Measurements from ENCODE around the gene KRTAP5-1. TPM values are rescaled to one million over a fixed set of nuclear protein-coding genes. Genes with fewer than 3 reads are reported as not detected.
A peak's percentile ranks its signal among the peaks of the same experiment; 100 is the strongest.
"Not testable (repeated sequence)": the region's sequence is repeated elsewhere in the genome, so short reads cannot be mapped to it uniquely, and the experiment has no call there.

Gene KRTAP5-1
- total RNA-seq, 1 donor from 2014 or later, result not detected

DNA sequence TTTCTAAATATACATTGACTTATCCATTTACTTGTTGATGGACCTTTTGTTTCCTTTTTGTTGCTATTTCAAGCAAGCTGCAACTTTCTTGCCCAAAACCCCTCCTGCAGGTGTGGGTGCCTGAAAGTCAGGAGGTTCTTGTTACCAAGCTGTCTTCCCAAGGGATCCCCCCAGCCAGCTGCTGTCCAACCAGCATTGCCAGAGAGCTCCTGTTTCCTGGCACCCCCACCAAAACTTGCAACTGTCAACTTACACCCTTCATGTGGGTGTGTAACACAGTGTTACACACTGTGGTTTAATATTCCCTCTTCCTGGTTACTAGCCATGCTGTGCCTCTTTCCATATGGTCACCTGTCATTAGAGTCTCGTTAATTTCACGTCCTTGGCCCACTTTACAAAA is 1.6 kb upstream of the KRTAP5-1 start:
- Mint-ChIP-seq H3K4me3 (no peak overlapping the region), H3K4me1 (ENCODE audit: unreplicated experiment) (no peaks in the 10 kb centered on the region), H3K27me3 (peaks cover 14% of the 10 kb centered on the region), H3K9me3 (no peaks in the 10 kb centered on the region), H3K27ac (no peak overlapping the region), H3K36me3 (no peaks in the 10 kb centered on the region)
- DNase-seq (ENCODE audit: extremely low spot score, unreplicated experiment), result no peak
- TF ChIP-seq, protein P1, sequence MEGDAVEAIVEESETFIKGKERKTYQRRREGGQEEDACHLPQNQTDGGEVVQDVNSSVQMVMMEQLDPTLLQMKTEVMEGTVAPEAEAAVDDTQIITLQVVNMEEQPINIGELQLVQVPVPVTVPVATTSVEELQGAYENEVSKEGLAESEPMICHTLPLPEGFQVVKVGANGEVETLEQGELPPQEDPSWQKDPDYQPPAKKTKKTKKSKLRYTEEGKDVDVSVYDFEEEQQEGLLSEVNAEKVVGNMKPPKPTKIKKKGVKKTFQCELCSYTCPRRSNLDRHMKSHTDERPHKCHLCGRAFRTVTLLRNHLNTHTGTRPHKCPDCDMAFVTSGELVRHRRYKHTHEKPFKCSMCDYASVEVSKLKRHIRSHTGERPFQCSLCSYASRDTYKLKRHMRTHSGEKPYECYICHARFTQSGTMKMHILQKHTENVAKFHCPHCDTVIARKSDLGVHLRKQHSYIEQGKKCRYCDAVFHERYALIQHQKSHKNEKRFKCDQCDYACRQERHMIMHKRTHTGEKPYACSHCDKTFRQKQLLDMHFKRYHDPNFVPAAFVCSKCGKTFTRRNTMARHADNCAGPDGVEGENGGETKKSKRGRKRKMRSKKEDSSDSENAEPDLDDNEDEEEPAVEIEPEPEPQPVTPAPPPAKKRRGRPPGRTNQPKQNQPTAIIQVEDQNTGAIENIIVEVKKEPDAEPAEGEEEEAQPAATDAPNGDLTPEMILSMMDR (conservative IDR thresholded peaks at IDR 0.05), result no peak

DNA sequence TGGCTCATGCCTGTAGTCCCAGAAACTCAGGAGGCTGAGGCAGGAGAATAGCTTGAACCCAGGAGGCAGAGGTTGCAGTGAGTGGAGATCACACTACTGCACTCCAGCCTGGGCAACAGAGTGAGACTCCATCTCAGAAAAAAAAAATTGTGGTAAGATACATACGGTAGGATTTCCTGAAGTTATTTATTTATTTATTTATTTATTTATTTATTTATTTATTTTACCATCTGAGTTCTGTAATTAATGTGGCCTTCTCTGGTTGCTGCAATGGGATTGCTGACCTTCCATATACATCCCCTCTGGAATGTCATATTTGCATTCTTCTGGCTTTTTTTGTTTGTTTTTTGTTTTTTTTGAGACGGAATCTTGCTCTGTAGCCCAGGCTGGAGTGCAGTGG is 2.2 kb downstream of the KRTAP5-1 start:
- H3K27ac Mint-ChIP-seq; DNase-seq (ENCODE audit: extremely low spot score, unreplicated experiment); H3K4me3 Mint-ChIP-seq; H3K36me3 Mint-ChIP-seq; H3K4me1 Mint-ChIP-seq (ENCODE audit: unreplicated experiment); H3K9me3 Mint-ChIP-seq: not testable (repeated sequence)
- H3K27me3 Mint-ChIP-seq, result peaks cover 13% of the 10 kb centered on the region

DNA sequence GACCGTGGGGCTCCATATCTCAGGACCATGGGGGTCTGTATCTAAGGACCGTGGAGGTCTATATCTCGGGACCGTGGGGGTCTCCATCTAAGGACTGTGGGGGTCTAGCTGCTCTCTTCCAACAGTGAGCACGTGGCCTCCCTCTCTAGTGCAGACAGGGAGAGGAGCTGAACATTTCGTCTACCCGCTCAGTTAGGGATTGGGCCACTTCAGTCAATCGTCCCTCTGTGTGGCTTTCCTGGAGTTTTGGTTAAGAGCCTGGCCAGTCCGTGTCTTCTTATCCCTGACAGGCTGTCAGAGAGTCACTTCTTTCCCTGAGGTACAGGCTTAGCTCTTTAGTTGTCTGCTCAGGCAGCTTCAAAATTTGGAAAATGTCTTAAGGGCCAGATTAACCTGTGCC is 3.1 kb downstream of the KRTAP5-1 start:
- H3K4me1 Mint-ChIP-seq (ENCODE audit: unreplicated experiment), result no peaks in the 10 kb centered on the region
- TF ChIP-seq, protein P1 (conservative IDR thresholded peaks at IDR 0.05), result no peak
- peaks cover 5% of the 10 kb centered on the region for H3K9me3 Mint-ChIP-seq
- H3K36me3 Mint-ChIP-seq, result no peaks in the 10 kb centered on the region
- H3K27me3 Mint-ChIP-seq, result peaks cover 13% of the 10 kb centered on the region
- no peak overlapping the region for H3K4me3 Mint-ChIP-seq
- no peak overlapping the region for H3K27ac Mint-ChIP-seq
- DNase-seq (ENCODE audit: extremely low spot score, unreplicated experiment), result no peak

DNA sequence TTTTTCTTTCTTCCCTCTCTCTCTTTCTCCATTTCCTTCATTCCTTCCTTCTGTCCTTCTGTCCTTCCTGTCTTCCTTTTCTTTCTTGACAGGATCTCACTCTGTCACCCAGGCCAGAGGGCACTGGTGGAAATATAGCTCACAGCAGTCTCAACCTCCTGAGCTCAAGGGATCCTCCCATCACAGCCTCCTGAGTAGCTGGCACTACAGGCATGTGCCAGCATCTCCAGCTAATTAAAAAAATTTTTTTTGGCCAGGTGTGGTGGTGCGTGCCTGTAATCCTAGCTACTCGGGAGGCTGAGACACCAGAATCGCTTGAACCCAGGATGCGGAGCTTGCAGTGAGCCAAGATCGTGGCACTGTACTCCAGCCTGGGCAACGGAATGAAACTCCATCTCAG is 8.3 kb downstream of the KRTAP5-1 start:
- Mint-ChIP-seq H3K9me3 (peaks cover 5% of the 10 kb centered on the region), H3K27ac (peak overlapping the region; percentile 29), H3K4me3 (no peak overlapping the region), H3K27me3 (peaks cover 38% of the 10 kb centered on the region), H3K4me1 (ENCODE audit: unreplicated experiment) (no peaks in the 10 kb centered on the region), H3K36me3 (no peaks in the 10 kb centered on the region)
- DNase-seq (ENCODE audit: extremely low spot score, unreplicated experiment), result no peak
- TF ChIP-seq, protein P1 (conservative IDR thresholded peaks at IDR 0.05), result no peak

DNA sequence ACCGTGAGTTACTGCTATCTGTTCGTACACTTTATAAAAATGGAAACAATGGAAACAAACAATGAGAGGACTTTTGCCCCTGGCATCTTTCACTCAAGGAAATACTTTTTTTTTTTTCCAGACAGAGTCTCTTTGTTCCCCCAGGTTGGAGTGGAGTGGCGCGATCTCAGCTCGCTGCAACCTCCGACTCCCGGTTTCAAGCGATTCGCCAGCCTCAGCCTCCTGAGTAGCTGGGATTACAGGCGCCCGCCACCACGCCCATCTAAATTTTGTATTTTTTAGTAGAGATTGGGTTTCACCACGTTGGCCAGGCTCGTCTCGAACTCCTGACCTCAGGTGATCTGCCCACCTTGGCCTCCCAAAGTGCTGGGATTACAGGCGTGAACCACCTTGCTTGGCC is 9.3 kb downstream of the KRTAP5-1 start:
- Mint-ChIP-seq H3K4me3 (peak overlapping the region; percentile 39), H3K27me3 (peaks cover 38% of the 10 kb centered on the region), H3K27ac (peak overlapping the region; percentile 53)
- H3K9me3 Mint-ChIP-seq; DNase-seq (ENCODE audit: extremely low spot score, unreplicated experiment); H3K4me1 Mint-ChIP-seq (ENCODE audit: unreplicated experiment); H3K36me3 Mint-ChIP-seq: not testable (repeated sequence)

DNA sequence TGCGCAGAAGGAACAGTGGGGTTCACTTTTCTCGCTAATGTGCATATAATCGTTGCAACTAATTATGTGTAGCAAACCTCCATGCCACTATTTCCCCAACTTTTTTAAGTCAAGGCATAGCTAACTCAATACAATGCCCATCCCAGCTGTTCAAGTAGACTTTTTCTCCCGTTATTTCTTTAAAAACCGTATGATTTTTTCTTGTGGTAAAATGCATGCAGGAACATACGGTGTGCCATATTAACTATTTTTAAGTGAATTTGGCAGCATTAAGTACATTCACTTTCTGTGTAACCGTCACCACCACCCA is 10.2 kb downstream of the KRTAP5-1 start:
- Mint-ChIP-seq H3K27ac (peak overlapping the region; percentile 53), H3K9me3 (peaks cover 5% of the 10 kb centered on the region), H3K4me1 (ENCODE audit: unreplicated experiment) (no peaks in the 10 kb centered on the region), H3K27me3 (peaks cover 38% of the 10 kb centered on the region), H3K36me3 (no peaks in the 10 kb centered on the region), H3K4me3 (peak overlapping the region; percentile 65)
- TF ChIP-seq, protein P1 (conservative IDR thresholded peaks at IDR 0.05), result no peak
- no peak for DNase-seq (ENCODE audit: extremely low spot score, unreplicated experiment)

DNA sequence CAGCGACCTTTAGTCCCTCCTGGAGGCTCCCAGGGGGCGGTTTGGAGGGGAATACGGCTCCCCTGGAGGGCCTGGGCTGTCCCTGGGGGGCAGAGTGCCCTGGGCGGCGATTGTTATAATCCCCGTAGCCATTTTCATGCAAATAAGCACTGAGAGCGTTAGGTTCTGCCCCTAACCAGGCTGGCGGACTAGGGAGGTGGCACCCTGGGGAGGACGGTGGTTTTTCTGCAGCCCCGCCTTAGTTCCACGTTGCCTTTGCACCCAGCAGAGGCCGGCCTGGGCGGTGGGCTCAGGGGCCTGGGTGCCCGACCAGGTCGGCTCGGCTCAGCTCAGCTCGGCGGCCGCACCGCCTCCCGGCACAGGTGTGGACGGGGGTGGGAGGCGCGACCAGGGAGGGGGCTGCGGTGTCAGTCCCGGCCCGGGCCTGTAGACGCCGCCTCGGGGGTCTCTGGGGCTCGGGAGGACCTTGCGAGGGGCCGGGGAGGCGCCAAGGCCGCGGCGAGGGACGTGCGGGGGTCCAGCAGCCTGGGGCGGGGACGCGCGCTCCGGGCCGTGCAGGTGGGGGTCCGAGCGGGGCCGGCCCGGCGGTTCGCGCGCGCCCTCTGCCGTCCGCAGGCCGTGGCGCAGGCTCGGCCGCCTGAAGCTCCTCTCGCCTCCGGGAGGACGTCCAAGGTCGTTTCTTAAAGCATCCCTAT is 10.7 kb downstream of the KRTAP5-1 start:
- TF ChIP-seq, protein P1 (conservative IDR thresholded peaks at IDR 0.05), result peak; percentile 93
- peaks cover 3% of the 10 kb centered on the region for H3K4me1 Mint-ChIP-seq (ENCODE audit: unreplicated experiment)
- peaks cover 5% of the 10 kb centered on the region for H3K9me3 Mint-ChIP-seq
- peak overlapping the region; percentile 73 for H3K4me3 Mint-ChIP-seq
- peak; percentile 79 for DNase-seq (ENCODE audit: extremely low spot score, unreplicated experiment)
- no peaks in the 10 kb centered on the region for H3K36me3 Mint-ChIP-seq
- H3K27ac Mint-ChIP-seq, result peak overlapping the region; percentile 72
- H3K27me3 Mint-ChIP-seq, result peaks cover 42% of the 10 kb centered on the region

Data from type B pancreatic cell (in vitro differentiated cells).